ENCODE measurements around the gene CDH23. TPM values are rescaled to one million over a fixed set of nuclear protein-coding genes. Genes with fewer than 3 reads are reported as not detected.

Gene CDH23
- total RNA-seq, 4 donors from 2014 or later, result 2.9 to 16.1 (median 5.9) TPM

DNA sequence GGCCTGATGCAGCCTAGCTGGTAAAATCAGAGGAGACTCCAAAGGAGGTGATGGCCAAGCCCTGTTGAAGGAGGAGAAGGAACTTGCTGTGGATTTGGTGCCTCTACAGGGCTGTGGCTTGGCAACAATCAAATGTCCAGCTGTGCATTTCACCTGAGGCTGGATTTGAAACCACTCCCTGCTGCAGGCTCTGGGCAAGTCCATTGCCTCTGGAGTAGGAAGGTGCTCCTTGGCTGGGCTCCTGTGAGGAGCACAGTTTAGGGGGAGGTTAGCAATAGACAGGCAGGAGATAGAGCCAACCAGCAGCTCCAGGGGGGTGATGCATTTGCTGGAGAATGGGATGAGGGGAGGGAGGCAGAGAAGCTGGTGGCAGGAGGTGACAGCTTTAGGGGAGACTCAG is 26.5 kb downstream of the CDH23 start:
- Histone ChIP-seq H3K36me3 (no peaks in the 10 kb centered on the region), H3K9me3 (no peaks in the 10 kb centered on the region), H3K27ac (no peak overlapping the region), H3K27me3 (peaks cover 4% of the 10 kb centered on the region), H3K4me1 (no peaks in the 10 kb centered on the region), H3K4me3 (no peak overlapping the region)
- TF ChIP-seq, protein P1, sequence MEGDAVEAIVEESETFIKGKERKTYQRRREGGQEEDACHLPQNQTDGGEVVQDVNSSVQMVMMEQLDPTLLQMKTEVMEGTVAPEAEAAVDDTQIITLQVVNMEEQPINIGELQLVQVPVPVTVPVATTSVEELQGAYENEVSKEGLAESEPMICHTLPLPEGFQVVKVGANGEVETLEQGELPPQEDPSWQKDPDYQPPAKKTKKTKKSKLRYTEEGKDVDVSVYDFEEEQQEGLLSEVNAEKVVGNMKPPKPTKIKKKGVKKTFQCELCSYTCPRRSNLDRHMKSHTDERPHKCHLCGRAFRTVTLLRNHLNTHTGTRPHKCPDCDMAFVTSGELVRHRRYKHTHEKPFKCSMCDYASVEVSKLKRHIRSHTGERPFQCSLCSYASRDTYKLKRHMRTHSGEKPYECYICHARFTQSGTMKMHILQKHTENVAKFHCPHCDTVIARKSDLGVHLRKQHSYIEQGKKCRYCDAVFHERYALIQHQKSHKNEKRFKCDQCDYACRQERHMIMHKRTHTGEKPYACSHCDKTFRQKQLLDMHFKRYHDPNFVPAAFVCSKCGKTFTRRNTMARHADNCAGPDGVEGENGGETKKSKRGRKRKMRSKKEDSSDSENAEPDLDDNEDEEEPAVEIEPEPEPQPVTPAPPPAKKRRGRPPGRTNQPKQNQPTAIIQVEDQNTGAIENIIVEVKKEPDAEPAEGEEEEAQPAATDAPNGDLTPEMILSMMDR (IDR thresholded peaks at IDR 0.05), result no peak
- TF ChIP-seq POLR2A (IDR thresholded peaks at IDR 0.05), result no peak
- no peak for TF ChIP-seq EP300 (IDR thresholded peaks at IDR 0.05; ENCODE audit: low read depth)
- TF ChIP-seq POLR2AphosphoS5 (IDR thresholded peaks at IDR 0.05), result no peak
- in situ Hi-C loops (cut with MboI; ENCODE audit: low pct_ligation_motif_present in 1 of 4, low pct_unique_long_range_greater_than_20kb in 1 of 4, low sequenced_read_pairs in 3 of 4), result no loop called here
- DNase-seq, result no peak
- intact Hi-C loops (cut with DNase I; ENCODE audit: low total_unique reads), result no loop called here

DNA sequence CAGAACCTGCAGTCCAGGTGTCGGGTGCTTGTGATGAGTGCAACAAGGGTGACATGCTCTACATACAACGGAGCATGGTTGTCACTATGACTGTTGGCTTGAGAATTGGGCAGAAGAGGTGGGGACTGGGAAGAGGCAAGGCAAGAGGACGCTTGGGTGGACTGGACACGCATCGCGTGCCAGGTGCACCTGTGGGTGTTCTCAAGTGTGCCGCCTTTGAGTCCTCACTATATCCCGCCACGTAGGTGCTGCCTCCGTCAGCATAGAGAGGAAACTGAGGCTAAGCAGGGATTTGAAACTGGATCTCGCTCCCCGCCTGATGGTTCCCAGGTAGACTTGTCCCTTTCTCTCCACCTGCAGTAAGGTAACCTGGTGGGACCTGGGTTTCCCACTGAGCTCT is 27.2 kb downstream of the CDH23 start:
- DNase-seq, result no peak
- TF ChIP-seq POLR2AphosphoS5 (IDR thresholded peaks at IDR 0.05) (no peak), EP300 (IDR thresholded peaks at IDR 0.05; ENCODE audit: low read depth) (no peak), POLR2A (IDR thresholded peaks at IDR 0.05) (no peak)
- TF ChIP-seq, protein P1 (IDR thresholded peaks at IDR 0.05), result no peak
- H3K4me3 ChIP-seq, result no peak overlapping the region
- H3K27me3 ChIP-seq, result peaks cover 4% of the 10 kb centered on the region
- in situ Hi-C loops (cut with MboI; ENCODE audit: low pct_ligation_motif_present in 1 of 4, low pct_unique_long_range_greater_than_20kb in 1 of 4, low sequenced_read_pairs in 3 of 4) (no loop called here), intact Hi-C loops (cut with DNase I; ENCODE audit: low total_unique reads) (no loop called here)
- H3K9me3 ChIP-seq, result no peaks in the 10 kb centered on the region
- no peaks in the 10 kb centered on the region for H3K36me3 ChIP-seq
- no peak overlapping the region for H3K27ac ChIP-seq
- 91% methylated on average over 12 of the region's 12 CpGs; no CpG with 5 or more reads in 1 of the 2 donors for WGBS, 2 donors (ENCODE audit: low coverage in 1 of 2)
- no peaks in the 10 kb centered on the region for H3K4me1 ChIP-seq

DNA sequence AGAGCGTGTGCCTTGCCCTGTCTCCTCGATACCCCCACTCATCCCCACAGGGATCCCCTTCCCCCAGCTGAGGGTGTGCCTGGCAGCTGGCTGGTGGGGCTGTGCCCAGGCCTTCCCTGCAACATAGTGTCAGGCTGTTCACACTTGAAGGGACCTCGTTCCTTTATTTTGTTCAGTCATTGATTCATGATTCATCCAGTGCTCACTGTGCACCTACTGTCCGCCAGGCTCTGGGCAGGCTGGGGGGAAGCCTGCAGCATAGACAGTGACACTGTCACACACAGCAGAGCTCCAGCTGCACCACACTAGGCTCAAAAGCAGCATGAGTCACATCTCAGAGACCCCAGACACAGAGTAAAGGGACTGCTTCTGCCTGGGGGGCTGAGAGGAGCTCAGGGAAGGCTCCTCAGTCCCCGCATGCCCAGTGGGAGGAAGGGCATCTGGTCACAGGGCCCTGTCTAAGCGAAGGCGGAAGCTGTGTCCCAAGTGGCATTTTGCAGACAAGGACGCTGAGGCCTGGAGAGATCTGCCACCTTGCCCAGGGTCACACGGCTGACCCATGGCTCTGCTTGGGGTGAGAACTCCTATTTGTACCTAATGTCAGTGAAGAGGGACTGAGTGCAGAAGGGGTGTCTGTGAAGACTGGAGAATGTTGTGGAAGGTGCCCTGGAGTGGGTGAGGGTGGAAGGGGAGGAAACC is 27.9 kb downstream of the CDH23 start:
- Histone ChIP-seq H3K36me3 (no peaks in the 10 kb centered on the region), H3K4me3 (no peak overlapping the region), H3K9me3 (no peaks in the 10 kb centered on the region), H3K27me3 (peaks cover 4% of the 10 kb centered on the region), H3K4me1 (no peaks in the 10 kb centered on the region), H3K27ac (no peak overlapping the region)
- DNase-seq, result no peak
- intact Hi-C loops (cut with DNase I; ENCODE audit: low total_unique reads), result no loop called here
- in situ Hi-C loops (cut with MboI; ENCODE audit: low pct_ligation_motif_present in 1 of 4, low pct_unique_long_range_greater_than_20kb in 1 of 4, low sequenced_read_pairs in 3 of 4), result no loop called here
- TF ChIP-seq POLR2A (IDR thresholded peaks at IDR 0.05) (no peak), EP300 (IDR thresholded peaks at IDR 0.05; ENCODE audit: low read depth) (no peak), POLR2AphosphoS5 (IDR thresholded peaks at IDR 0.05) (no peak)
- TF ChIP-seq, protein P1 (IDR thresholded peaks at IDR 0.05), result no peak
- 60 to 85% methylated on average over 2 to 9 of the region's 9 CpGs for WGBS, 2 donors (ENCODE audit: low coverage in 1 of 2)

DNA sequence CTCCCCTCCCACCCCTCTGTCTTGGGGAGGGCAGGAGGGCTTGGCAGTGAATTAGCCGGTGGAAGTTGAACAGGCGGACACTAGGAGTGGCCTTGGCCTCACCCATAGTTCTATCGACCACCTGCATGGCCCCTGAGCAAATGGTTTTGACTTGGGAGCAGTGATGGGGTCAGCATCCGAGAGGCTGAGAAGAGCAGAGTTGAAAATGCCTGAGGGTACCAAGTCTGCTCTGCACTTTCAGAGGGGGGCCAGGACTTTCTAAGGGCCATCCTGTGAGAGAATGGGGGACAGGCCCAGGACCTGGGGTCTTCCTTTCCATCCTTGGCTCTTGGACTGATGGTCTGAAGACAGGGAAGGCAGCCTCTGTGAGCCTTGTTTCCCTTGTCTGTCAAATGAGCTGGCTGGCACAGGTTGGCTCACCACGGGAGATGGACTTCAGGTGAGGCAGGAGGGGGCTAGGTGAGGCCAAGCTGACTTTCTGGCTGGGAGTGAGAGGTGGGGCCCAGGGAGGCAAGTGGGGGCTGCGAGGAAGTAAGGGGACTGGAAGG is 29.4 kb downstream of the CDH23 start:
- in situ Hi-C loops (cut with MboI; ENCODE audit: low pct_ligation_motif_present in 1 of 4, low pct_unique_long_range_greater_than_20kb in 1 of 4, low sequenced_read_pairs in 3 of 4) (no loop called here), intact Hi-C loops (cut with DNase I; ENCODE audit: low total_unique reads) (no loop called here)
- Histone ChIP-seq H3K9me3 (no peaks in the 10 kb centered on the region), H3K4me3 (no peak overlapping the region), H3K4me1 (no peaks in the 10 kb centered on the region), H3K27me3 (peaks cover 4% of the 10 kb centered on the region), H3K27ac (no peak overlapping the region), H3K36me3 (no peaks in the 10 kb centered on the region)
- no peak for DNase-seq
- 49% methylated on average over 6 of the region's 6 CpGs; no CpG with 5 or more reads in 1 of the 2 donors for WGBS, 2 donors (ENCODE audit: low coverage in 1 of 2)
- TF ChIP-seq, protein P1 (IDR thresholded peaks at IDR 0.05), result no peak
- TF ChIP-seq POLR2AphosphoS5 (IDR thresholded peaks at IDR 0.05), result no peak
- TF ChIP-seq EP300 (IDR thresholded peaks at IDR 0.05; ENCODE audit: low read depth), result no peak
- no peak for TF ChIP-seq POLR2A (IDR thresholded peaks at IDR 0.05)

Measured in transverse colon (tissue), 4 donors.